Measurements from ENCODE around the gene SVIP. TPM values are rescaled to one million over a fixed set of nuclear protein-coding genes. Genes with fewer than 3 reads are reported as not detected.

The SVIP gene
- total RNA-seq, 2 experiments from 2014 or later = not detected

DNA sequence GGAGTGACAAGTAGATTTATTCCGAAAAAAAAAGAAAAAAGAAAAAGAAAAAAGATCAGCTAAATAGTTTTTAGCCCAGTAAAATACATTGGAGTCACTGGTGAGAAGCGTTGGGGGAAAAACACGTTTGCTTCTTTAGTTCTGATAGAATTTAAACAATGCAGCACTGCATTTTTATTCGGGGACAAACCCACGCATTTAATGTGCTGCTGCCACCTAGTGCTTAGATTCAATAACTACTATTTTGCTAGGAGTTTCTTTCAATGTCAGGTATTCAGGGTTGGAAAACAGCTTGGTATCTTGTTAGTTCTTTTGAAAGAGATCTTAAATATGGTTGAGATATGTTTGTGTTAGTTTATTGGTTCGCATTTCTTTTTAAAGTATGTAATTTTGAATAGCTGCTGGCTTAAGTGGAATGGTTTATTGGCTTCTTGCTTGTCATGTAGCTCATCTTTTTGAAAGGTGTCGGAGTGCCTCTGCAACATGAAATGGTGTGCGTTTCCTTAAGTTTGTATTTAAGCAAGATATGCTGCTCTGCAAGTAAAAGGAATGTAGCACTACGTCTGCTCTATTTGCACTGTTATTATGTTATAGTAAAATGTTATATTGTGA, 41.9 kb downstream of the SVIP start:
- no peaks in the 10 kb centered on the region for H4K20me1 ChIP-seq (ENCODE audit: insufficient read depth, low read length)
- peak; percentile 56 for DNase-seq (ENCODE audit: low spot score)
- POLR2A ChIA-PET = interaction anchor here (0.6 kb wide), 1 partner anchor 147 kb away, joined by 3 read pairs; no protein-coding TSS in a partner anchor
- no peak overlapping the region for H3K4me3 ChIP-seq (ENCODE audit: low read depth, low read length, poor library complexity, severe bottlenecking)
- H2AFZ ChIP-seq (ENCODE audit: low read length) = no peak overlapping the region
- no peak overlapping the region for H3K27ac ChIP-seq (ENCODE audit: low read depth, low read length, poor library complexity, severe bottlenecking)
- CTCF ChIA-PET (ENCODE audit: unreplicated experiment) = no interaction called here
- H3K9me3 ChIP-seq (ENCODE audit: low read length) = no peaks in the 10 kb centered on the region
- H3K4me1 ChIP-seq (ENCODE audit: insufficient read depth, low read length, poor library complexity, severe bottlenecking) = no peaks in the 10 kb centered on the region
- no peak overlapping the region for H3K4me2 ChIP-seq (ENCODE audit: low read length)
- H3K9me2 ChIP-seq (ENCODE audit: insufficient read depth, low read length) = no peaks in the 10 kb centered on the region
- no peak for TF ChIP-seq EZH2phosphoT487 (IDR thresholded peaks at IDR 0.05; ENCODE audit: borderline replicate concordance, low read depth, low read length)
- TF ChIP-seq, protein P1, sequence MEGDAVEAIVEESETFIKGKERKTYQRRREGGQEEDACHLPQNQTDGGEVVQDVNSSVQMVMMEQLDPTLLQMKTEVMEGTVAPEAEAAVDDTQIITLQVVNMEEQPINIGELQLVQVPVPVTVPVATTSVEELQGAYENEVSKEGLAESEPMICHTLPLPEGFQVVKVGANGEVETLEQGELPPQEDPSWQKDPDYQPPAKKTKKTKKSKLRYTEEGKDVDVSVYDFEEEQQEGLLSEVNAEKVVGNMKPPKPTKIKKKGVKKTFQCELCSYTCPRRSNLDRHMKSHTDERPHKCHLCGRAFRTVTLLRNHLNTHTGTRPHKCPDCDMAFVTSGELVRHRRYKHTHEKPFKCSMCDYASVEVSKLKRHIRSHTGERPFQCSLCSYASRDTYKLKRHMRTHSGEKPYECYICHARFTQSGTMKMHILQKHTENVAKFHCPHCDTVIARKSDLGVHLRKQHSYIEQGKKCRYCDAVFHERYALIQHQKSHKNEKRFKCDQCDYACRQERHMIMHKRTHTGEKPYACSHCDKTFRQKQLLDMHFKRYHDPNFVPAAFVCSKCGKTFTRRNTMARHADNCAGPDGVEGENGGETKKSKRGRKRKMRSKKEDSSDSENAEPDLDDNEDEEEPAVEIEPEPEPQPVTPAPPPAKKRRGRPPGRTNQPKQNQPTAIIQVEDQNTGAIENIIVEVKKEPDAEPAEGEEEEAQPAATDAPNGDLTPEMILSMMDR (conservative IDR thresholded peaks at IDR 0.05; ENCODE audit: low read length) = peak; percentile 87
- no TSS peak for BruUV-seq (replicated peaks)
- H3K36me3 ChIP-seq (ENCODE audit: insufficient read depth, low read length) = no peaks in the 10 kb centered on the region
- no peaks in the 10 kb centered on the region for H3K79me2 ChIP-seq (ENCODE audit: insufficient read depth, low read depth, low read length)
- intact Hi-C loops (cut with micrococcal nuclease; ENCODE audit: unreplicated experiment) = loop anchor here (2.0 to 5.0 kb wide), 2 partner anchors 453 to 540 kb away; no protein-coding TSS in a partner anchor

DNA sequence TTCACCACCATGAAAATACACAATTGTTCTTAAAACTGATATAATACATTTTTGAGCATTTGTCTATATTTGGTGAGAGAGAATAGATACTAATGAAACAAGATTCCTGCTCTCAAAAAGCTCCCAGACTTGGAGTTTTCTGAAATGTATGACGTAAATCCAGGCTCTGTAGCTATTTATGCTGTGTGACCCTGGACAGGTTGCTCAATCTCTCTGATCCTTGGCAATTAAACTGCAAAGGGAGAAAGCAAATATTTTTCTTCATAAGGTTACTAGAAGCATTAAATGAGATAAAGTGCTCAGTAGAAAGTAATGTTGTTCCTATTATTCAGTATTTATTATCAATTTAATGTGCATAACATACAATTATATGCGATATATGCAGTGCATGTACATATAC, 42.5 kb downstream of the SVIP start:
- no peak for DNase-seq (ENCODE audit: low spot score)
- Histone ChIP-seq H3K27ac (ENCODE audit: low read depth, low read length, poor library complexity, severe bottlenecking) (no peak overlapping the region), H3K4me1 (ENCODE audit: insufficient read depth, low read length, poor library complexity, severe bottlenecking) (no peaks in the 10 kb centered on the region), H3K4me2 (ENCODE audit: low read length) (no peak overlapping the region), H2AFZ (ENCODE audit: low read length) (no peak overlapping the region), H3K9me3 (ENCODE audit: low read length) (no peaks in the 10 kb centered on the region), H3K79me2 (ENCODE audit: insufficient read depth, low read depth, low read length) (no peaks in the 10 kb centered on the region), H3K9me2 (ENCODE audit: insufficient read depth, low read length) (no peaks in the 10 kb centered on the region), H3K36me3 (ENCODE audit: insufficient read depth, low read length) (no peaks in the 10 kb centered on the region), H4K20me1 (ENCODE audit: insufficient read depth, low read length) (no peaks in the 10 kb centered on the region), H3K4me3 (ENCODE audit: low read depth, low read length, poor library complexity, severe bottlenecking) (no peak overlapping the region)
- ChIA-PET POLR2A (no interaction called here), CTCF (ENCODE audit: unreplicated experiment) (no interaction called here)
- intact Hi-C loops (cut with micrococcal nuclease; ENCODE audit: unreplicated experiment) = loop anchor here (2.0 to 5.0 kb wide), 2 partner anchors 452 to 540 kb away; no protein-coding TSS in a partner anchor
- TF ChIP-seq EZH2phosphoT487 (IDR thresholded peaks at IDR 0.05; ENCODE audit: borderline replicate concordance, low read depth, low read length) = no peak
- TF ChIP-seq, protein P1 (conservative IDR thresholded peaks at IDR 0.05; ENCODE audit: low read length) = no peak
- no TSS peak for BruUV-seq (replicated peaks)

DNA sequence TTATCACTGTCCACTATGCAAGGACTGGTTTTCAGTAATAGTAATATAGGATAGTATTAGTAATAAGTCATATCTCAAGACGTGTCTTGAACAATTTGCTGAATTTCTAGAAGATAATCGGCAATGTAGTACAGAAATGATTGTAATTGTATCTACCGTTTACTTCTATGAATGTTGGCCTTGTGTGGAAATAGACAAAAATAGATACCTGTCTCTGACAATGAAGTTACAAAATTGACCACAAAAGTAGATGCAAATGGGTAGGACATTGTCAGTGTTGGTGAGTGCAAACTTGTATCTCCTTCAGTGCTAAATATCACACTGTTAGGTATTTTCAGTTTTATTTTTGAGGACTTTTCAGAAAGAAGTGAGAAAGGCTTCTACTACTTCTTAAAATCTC, 43.1 kb downstream of the SVIP start:
- H3K4me3 ChIP-seq (ENCODE audit: low read depth, low read length, poor library complexity, severe bottlenecking) = no peak overlapping the region
- H4K20me1 ChIP-seq (ENCODE audit: insufficient read depth, low read length) = no peaks in the 10 kb centered on the region
- DNase-seq (ENCODE audit: low spot score) = no peak
- BruUV-seq (replicated peaks) = no TSS peak
- ChIA-PET CTCF (ENCODE audit: unreplicated experiment) (no interaction called here), POLR2A (no interaction called here)
- no peaks in the 10 kb centered on the region for H3K9me2 ChIP-seq (ENCODE audit: insufficient read depth, low read length)
- H3K4me1 ChIP-seq (ENCODE audit: insufficient read depth, low read length, poor library complexity, severe bottlenecking) = no peaks in the 10 kb centered on the region
- intact Hi-C loops (cut with micrococcal nuclease; ENCODE audit: unreplicated experiment) = loop anchor here (2.0 to 5.0 kb wide), 2 partner anchors 452 to 539 kb away; no protein-coding TSS in a partner anchor
- H3K36me3 ChIP-seq (ENCODE audit: insufficient read depth, low read length) = no peaks in the 10 kb centered on the region
- H3K4me2 ChIP-seq (ENCODE audit: low read length) = no peak overlapping the region
- TF ChIP-seq, protein P1 (conservative IDR thresholded peaks at IDR 0.05; ENCODE audit: low read length) = no peak
- no peak for TF ChIP-seq EZH2phosphoT487 (IDR thresholded peaks at IDR 0.05; ENCODE audit: borderline replicate concordance, low read depth, low read length)
- no peak overlapping the region for H2AFZ ChIP-seq (ENCODE audit: low read length)
- no peaks in the 10 kb centered on the region for H3K79me2 ChIP-seq (ENCODE audit: insufficient read depth, low read depth, low read length)
- no peak overlapping the region for H3K27ac ChIP-seq (ENCODE audit: low read depth, low read length, poor library complexity, severe bottlenecking)
- H3K9me3 ChIP-seq (ENCODE audit: low read length) = no peaks in the 10 kb centered on the region

Measured in OCI-LY7 (cell line).